GM12878 (cell line): Measurements from ENCODE around the gene ABHD12B. TPM values are rescaled to one million over a fixed set of nuclear protein-coding genes. Genes with fewer than 3 reads are reported as not detected.

Source experiments
- ATAC-seq: fragments of 200-7000 bp; cut with Tn5 transposase; 3 replicates; pipeline ENCODE4 v1.9.1; 2020; ENCODE audit warnings: mild to moderate bottlenecking, moderate library complexity
- BruUV-seq: library from RNA; stranded (reverse); fragments of 400-500 nt; replicated peaks from 2 replicates; lab custom pipeline; 2021; lab: Mats Ljungman, UMichigan
- CTCF ChIA-PET: fragments of 300-600 bp; sonication (Branson Sonifier 250); formaldehyde crosslinking; extraction: SDS; loops from one replicate; lab custom pipeline; 2021; ENCODE audit warnings: inconsistent platforms; lab: Yijun Ruan, JAX
- POLR2A ChIA-PET: fragments of 350-600 bp; formaldehyde crosslinking; extraction: SDS; loops from one replicate; lab custom pipeline; 2021; ENCODE audit warnings: inconsistent platforms; lab: Charles Lee
- RAD21 ChIA-PET: fragments of 300-600 bp; sonication (Branson Sonifier 250); formaldehyde crosslinking; loops from one replicate; lab custom pipeline; 2023; ENCODE audit warnings: antibody characterized with exemption; ENCODE audit not compliant: unreplicated experiment; lab: Charles Lee
- SMC1A ChIA-PET: fragments of 300-600 bp; sonication (Branson Sonifier 250); formaldehyde crosslinking; loops from one replicate; lab custom pipeline; 2023; ENCODE audit not compliant: unreplicated experiment, uncharacterized antibody; lab: Charles Lee
- DNase-seq: peaks from one replicate; pipeline ENCODE4 v3.0.0-alpha.2; 2011; ENCODE audit warnings: low read depth, low spot score
- FAIRE-seq: peaks from 3 replicates; lab custom pipeline; 2011; peaks lifted over from hg19 to GRCh38; lab: Jason Lieb, UNC
- H2AFZ ChIP-seq: 2 replicates; pipeline ENCODE4 v1.6.0; 2011; ENCODE audit warnings: low read depth, low read length, control low read depth; ENCODE audit not compliant: control insufficient read depth
- H3K27ac ChIP-seq: 2 replicates; pipeline ENCODE4 v1.5.1; 2011; ENCODE audit warnings: control low read depth; ENCODE audit not compliant: control insufficient read depth, insufficient read depth
- H3K27me3 ChIP-seq, 2 experiments: replicated peaks in 1 of 2; 2 replicates each; pipeline versions ENCODE4 v1.6.0 to v1.6.1; 2011; ENCODE audit warnings: low read length in 1 of 2; ENCODE audit not compliant: control insufficient read depth in 2 of 2, insufficient read depth in 2 of 2
- H3K36me3 ChIP-seq, 2 experiments: 2 replicates each; pipeline ENCODE4 v1.5.1; 2011; ENCODE audit warnings: low read length in 1 of 2; ENCODE audit not compliant: control insufficient read depth in 2 of 2, insufficient read depth in 2 of 2
- H3K4me1 ChIP-seq: 2 replicates; pipeline ENCODE4 v1.6.1; 2011; ENCODE audit warnings: mild to moderate bottlenecking, low read length, moderate library complexity, mixed read lengths; ENCODE audit not compliant: control insufficient read depth, insufficient read depth
- H3K4me2 ChIP-seq: 2 replicates; pipeline ENCODE4 v1.6.0; 2011; ENCODE audit warnings: control low read depth; ENCODE audit not compliant: control insufficient read depth, insufficient read depth
- H3K4me3 ChIP-seq: fragments of 200-600 bp; sonication (generic); 2 replicates; pipeline ENCODE4 v1.5.1; 2016
- H3K79me2 ChIP-seq: 2 replicates; pipeline ENCODE4 v1.6.0; 2011; ENCODE audit warnings: low read length; ENCODE audit not compliant: control insufficient read depth, insufficient read depth
- H3K9ac ChIP-seq: 2 replicates; pipeline ENCODE4 v1.8.0; 2011; ENCODE audit warnings: low read length, control low read depth, mixed read lengths; ENCODE audit not compliant: control insufficient read depth, insufficient read depth
- H3K9me3 ChIP-seq: replicated peaks from 3 replicates; pipeline ENCODE4 v1.5.1; 2011; ENCODE audit warnings: mild to moderate bottlenecking, low read length; ENCODE audit not compliant: control insufficient read depth, insufficient read depth
- H4K20me1 ChIP-seq: 2 replicates; pipeline ENCODE4 v1.6.0; 2011; ENCODE audit not compliant: control insufficient read depth, insufficient read depth
- ASH2L ChIP-seq: fragments of 300-600, 200-600 bp; sonication (generic); IDR thresholded peaks from 2 replicates; pipeline ENCODE4 v1.6.1; 2017; ENCODE audit warnings: low read depth, mild to moderate bottlenecking, borderline replicate concordance
- CHD2 ChIP-seq: IDR thresholded peaks from 2 replicates; pipeline ENCODE4 v1.6.1; 2011; ENCODE audit warnings: low read depth, low read length, improper control_type of control experiment, borderline replicate concordance
- GATAD2B ChIP-seq: fragments of 450-650 bp; conservative IDR thresholded peaks from 2 replicates; pipeline ENCODE4 v1.6.1; 2017; ENCODE audit warnings: low read depth, mild to moderate bottlenecking, moderate library complexity
- HDAC2 ChIP-seq: fragments of 200-600 bp; sonication (generic); IDR thresholded peaks from 2 replicates; pipeline ENCODE4 v1.6.1; 2017
- MYB ChIP-seq: fragments of 150-350 bp; IDR thresholded peaks from 2 replicates; pipeline ENCODE4 v1.6.1; 2014; ENCODE audit warnings: mild to moderate bottlenecking, low read depth, low read length, borderline replicate concordance
- NR2F1 ChIP-seq: fragments of 450-650 bp; conservative IDR thresholded peaks from 2 replicates; pipeline ENCODE4 v1.6.1; 2017; ENCODE audit warnings: mild to moderate bottlenecking
- SPI1 ChIP-seq: IDR thresholded peaks from 2 replicates; pipeline ENCODE4 v1.6.1; 2011; ENCODE audit warnings: low read depth, mild to moderate bottlenecking, low read length, moderate library complexity, borderline replicate concordance; ENCODE audit not compliant: insufficient read depth
- ZNF217 ChIP-seq: fragments of 450-650 bp; IDR thresholded peaks from 2 replicates; pipeline ENCODE4 v1.6.1; 2017; ENCODE audit warnings: antibody characterized with exemption, mild to moderate bottlenecking
- ZNF274 ChIP-seq: IDR thresholded peaks from one replicate; pipeline ENCODE4 v1.8.0; 2011; ENCODE audit not compliant: insufficient read length, insufficient read depth
- WGBS: methylation state at CpG from one replicate; pipeline ENCODE4 v1.1.6; 2016; ENCODE audit warnings: low lambda C conversion rate; ENCODE audit not compliant: insufficient replicate concordance, insufficient coverage; ENCODE audit errors: missing lambda C conversion rate; 5-methylcytosine and 5-hydroxymethylcytosine counted together
- in situ Hi-C: fragments of 300-500 bp; cut with MboI; formaldehyde crosslinking; loops from 9 replicates; pipeline ENCODE4 v1.14.3; 2018; ENCODE audit warnings: mixed read lengths
- intact Hi-C: fragments of 100-400 bp; cut with micrococcal nuclease; formaldehyde crosslinking; loops from one replicate; pipeline ENCODE4 v1.14.2; 2022; ENCODE audit not compliant: unreplicated experiment
- polyA plus RNA-seq, 11 experiments: library from polyadenylated mRNA; depleted of rRNA in 4 of 11; unstranded in 6 of 11; stranded (reverse) in 5 of 11; fragments of >200 nt; fragmentation: Nextera tagmentation in 4 of 11; fragmentation: Illumina TruSeq in 1 of 11; extraction: Ambion mirVana in 4 of 11; extraction: Trizol in 1 of 11; gene quantifications; 1 replicate in 1 of 11; 2 replicates in 10 of 11; pipeline versions ENCODE4 v1.2.1 to v1.2.3, GENCODE V29; 2011 to 2016; ENCODE audit warnings: inconsistent platforms in 2 of 11, missing spikeins in 2 of 11, low read depth in 1 of 11
- total RNA-seq, 4 experiments: library from RNA; depleted of rRNA in 3 of 4; stranded (reverse); fragments of >200 nt in 3 of 4; fragmentation: Illumina TruSeq in 1 of 4; extraction: Trizol in 1 of 4; gene quantifications; 2 replicates each; pipeline versions ENCODE4 v1.2.1 to v1.2.3, GENCODE V29; 2013 to 2021

Gene ABHD12B
- total and polyA plus RNA-seq, 10 of the 15 experiments (the other 5 are each of a cell fraction or from before 2014, with no cell fraction given): not detected

DNA sequence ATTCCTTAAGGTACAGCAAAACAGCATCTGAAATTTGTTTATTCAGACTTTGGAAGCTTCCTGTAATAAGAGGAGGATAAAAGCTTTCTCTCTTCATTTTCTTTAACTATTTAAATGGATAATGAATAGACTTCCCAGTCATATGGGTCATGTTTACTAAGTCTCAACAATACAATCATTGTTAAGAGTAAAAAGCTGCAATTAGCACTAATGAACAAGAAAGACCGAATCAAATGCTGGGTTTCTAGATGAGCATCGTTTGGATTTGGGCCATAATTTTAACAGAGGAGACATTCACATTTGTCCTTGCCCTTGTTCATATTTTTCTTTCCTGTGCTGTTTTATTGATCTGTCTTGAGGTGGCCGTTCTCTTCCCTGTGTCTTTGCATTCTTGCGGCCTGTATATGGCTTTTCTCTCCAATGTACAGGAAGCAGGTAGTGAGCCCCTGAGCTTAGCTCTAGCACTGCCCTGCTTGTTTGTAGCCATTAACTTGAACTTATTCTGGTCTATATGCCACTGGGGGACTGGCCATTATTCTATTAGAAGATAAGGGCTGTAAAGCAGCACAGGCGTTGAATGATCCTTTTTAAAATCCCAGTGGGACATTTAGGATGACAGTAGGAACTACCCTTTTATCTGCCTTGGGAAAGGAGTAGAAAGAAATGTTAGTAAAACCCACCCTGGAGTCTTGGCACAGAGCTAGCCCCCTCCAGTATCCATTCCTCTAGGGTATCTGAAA, 34.6 kb downstream of the ABHD12B start:
- no peak overlapping the region for H2AFZ ChIP-seq
- H3K4me1 ChIP-seq: no peaks in the 10 kb centered on the region
- no TSS peak for BruUV-seq
- no peaks in the 10 kb centered on the region for H3K9me3 ChIP-seq
- POLR2A ChIA-PET: no interaction called here
- H3K4me3 ChIP-seq: no peak overlapping the region
- WGBS: 32% methylated on average over 5 of the region's 5 CpGs
- TF ChIP-seq NR2F1 (no peak), ASH2L (no peak), MYB (no peak), ZNF217 (no peak), HDAC2 (no peak), CHD2 (no peak), GATAD2B (no peak), SPI1 (no peak), ZNF274 (no peak)
- TF ChIP-seq, all 136 proteins: peak for 0
- ATAC-seq (no peak), FAIRE-seq (no peak), DNase-seq (no peak)
- no peak overlapping the region for H3K27ac ChIP-seq
- intact Hi-C loops (no loop called here), in situ Hi-C loops (no loop called here)
- no peaks in the 10 kb centered on the region for H4K20me1 ChIP-seq
- H3K9ac ChIP-seq: no peak overlapping the region
- ChIA-PET CTCF (interaction anchor here (1.2 kb wide), 1 partner anchor 136 kb away, joined by 3 read pairs; no protein-coding TSS in a partner anchor), RAD21 (no interaction called here), SMC1A (no interaction called here)
- H3K4me2 ChIP-seq: no peak overlapping the region
- H3K36me3 ChIP-seq: no peaks in the 10 kb centered on the region
- H3K27me3 ChIP-seq: no peaks in the 10 kb centered on the region
- no peaks in the 10 kb centered on the region for H3K79me2 ChIP-seq
